Stimulated activated naive CD4-positive, alpha-beta T cell treated with Interleukin-2 at 50 U/mL for 16 hours (primary cell): Measurements from ENCODE around the gene FNDC8.
"Not testable (repeated sequence)": the region's sequence is repeated elsewhere in the genome, so short reads cannot be mapped to it uniquely, and the experiment has no call there.

Experiments used
- DNase-seq: peaks from one replicate; lab custom pipeline; 2025; lab: John Stamatoyannopoulos, UW

Gene FNDC8

GRCh38 chr17:35121315-35121714 is at the start of gene FNDC8:
FNDC8 (plus strand) TSS chr17:35121615; CDS start chr17:35121694, 79 bp downstream.
- no peak for DNase-seq

GRCh38 chr17:35073183-35073790 is 48.1 kb upstream of the FNDC8 start:
- DNase-seq: no peak

GRCh38 chr17:35073991-35074627 is 47.3 kb upstream of the FNDC8 start:
- DNase-seq: no peak

- DNase-seq: no peak
Observed at GRCh38 chr17:35074711-35075707, 46.4 kb upstream of the FNDC8 start.

- no peak for DNase-seq
Observed at GRCh38 chr17:35076874-35077273, 44.5 kb upstream of the FNDC8 start.

GRCh38 chr17:35079547-35080423 is 41.6 kb upstream of the FNDC8 start:
- no peak for DNase-seq

GRCh38 chr17:35080536-35080935 is 40.9 kb upstream of the FNDC8 start:
- no peak for DNase-seq

GRCh38 chr17:35081638-35082037 is 39.8 kb upstream of the FNDC8 start:
- DNase-seq: no peak

- no peak for DNase-seq
Observed at GRCh38 chr17:35082073-35082657, 39.2 kb upstream of the FNDC8 start.

GRCh38 chr17:35083071-35083470 is 38.3 kb upstream of the FNDC8 start:
- no peak for DNase-seq

- DNase-seq: no peak
Observed at GRCh38 chr17:35084987-35085386, 36.4 kb upstream of the FNDC8 start.

- no peak for DNase-seq
Observed at GRCh38 chr17:35086164-35086563, 35.3 kb upstream of the FNDC8 start.

GRCh38 chr17:35086931-35087573 is 34.4 kb upstream of the FNDC8 start:
- no peak for DNase-seq

- DNase-seq: no peak
Observed at GRCh38 chr17:35087731-35088355, 33.6 kb upstream of the FNDC8 start.

- DNase-seq: no peak
Observed at GRCh38 chr17:35088356-35088880, 33.0 kb upstream of the FNDC8 start.

GRCh38 chr17:35088881-35089585 is 32.4 kb upstream of the FNDC8 start:
- peak; percentile 84 for DNase-seq

GRCh38 chr17:35089586-35090296 is 31.7 kb upstream of the FNDC8 start:
- peak; percentile 70 for DNase-seq

- not testable (repeated sequence) for DNase-seq
Observed at GRCh38 chr17:35090707-35091106, 30.7 kb upstream of the FNDC8 start.

- DNase-seq: no peak
Observed at GRCh38 chr17:35094902-35095301, 26.5 kb upstream of the FNDC8 start.
